HG03025 (cell line): ENCODE measurements around the gene FRAS1.
A peak's percentile ranks its signal among the peaks of the same experiment; 100 is the strongest.

Experiments
- ATAC-seq: cut with Tn5 transposase; IDR thresholded peaks from one replicate; pipeline ENCODE4 v1.9.1; 2021; ENCODE audit warnings: mild to moderate bottlenecking, moderate library complexity; ENCODE audit not compliant: unreplicated experiment, low FRiP score

Gene FRAS1

DNA sequence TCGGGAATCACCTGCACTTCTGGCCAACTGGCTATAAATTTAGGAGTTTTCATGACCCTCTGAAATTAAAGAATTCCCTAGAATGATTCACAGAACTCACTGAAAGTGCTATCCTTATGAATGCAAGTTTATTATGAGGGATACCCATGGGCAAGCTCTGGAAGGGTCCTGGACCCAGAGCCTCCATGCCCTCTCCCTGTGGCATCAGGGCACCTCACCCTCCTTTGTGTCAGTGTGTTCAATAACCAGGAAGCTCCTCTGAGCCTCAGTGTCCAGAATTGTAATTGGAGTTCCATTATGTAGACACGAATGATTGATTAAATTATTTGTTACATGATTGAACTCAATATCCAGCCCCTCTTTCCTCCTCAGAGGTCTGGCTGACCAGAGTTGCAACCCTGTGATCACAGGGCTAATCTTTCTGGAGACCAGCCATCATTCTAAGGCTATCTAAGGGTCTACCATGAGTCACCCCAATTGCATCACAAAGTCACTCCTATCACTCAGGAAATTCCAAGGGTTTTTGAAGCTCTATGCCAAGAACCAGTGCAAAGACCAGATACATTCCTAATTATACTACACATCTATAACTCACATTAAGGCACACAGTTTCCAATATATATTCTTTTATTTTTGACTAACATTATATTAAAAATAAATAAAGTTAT, 503.3 kb downstream of the FRAS1 start:
- no peak for ATAC-seq

DNA sequence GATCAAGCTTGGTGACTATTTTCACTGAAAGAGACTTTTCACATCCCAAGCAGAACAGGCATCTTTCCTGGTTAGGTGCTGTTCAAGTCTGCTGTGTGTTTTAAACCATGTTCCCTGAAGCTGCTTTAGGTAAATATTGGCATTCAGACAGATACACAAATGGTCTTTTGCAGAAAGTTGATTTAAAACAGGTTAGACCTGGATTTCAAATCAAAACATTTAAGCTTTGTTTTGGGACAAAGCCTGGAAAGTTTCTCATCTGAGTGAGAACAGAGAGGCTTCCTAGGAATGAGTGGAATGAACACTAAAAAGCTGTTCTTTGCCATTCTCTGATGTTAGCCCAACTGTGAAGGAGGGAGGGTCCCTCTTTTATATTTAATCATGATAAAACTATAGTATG, 504.6 kb downstream of the FRAS1 start:
- no peak for ATAC-seq

DNA sequence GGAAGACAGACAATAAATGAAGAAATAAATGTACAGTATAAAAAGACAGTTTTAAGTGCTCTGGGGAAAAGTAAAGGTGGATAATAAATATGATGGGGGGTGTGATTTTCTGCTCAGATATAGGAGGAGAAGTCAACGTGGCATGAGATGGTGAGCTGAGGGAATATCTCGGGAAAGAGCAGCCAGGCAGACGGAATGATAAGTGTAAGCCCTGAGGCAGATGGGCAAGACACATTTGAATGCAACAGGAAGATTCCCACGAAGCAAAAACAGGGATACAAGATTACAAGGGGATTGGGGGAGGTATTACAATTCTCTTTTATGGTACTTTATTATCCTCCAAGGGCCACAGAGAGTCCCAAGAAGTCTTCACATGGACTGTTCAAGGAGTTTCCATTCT, 505.6 kb downstream of the FRAS1 start:
- ATAC-seq = no peak

DNA sequence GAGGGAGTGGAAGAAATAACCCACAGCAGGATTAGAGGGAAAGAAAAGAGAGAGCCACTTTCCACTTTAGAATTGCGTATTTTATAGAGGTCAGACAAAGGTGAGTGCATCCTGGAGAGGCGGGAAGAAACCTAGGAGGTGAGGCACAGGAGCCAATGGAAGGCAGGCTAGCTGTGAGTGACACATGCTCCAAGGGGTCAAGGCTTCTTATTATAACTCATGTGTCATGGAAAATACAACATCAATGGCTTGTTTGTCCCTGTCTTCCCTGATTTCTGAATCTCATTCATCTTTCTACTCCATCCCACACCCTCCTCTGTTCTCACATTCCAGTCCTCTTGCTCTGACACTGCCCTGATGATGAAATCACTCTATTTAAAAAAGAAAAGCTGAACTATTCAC, 508.8 kb downstream of the FRAS1 start:
- ATAC-seq = no peak

DNA sequence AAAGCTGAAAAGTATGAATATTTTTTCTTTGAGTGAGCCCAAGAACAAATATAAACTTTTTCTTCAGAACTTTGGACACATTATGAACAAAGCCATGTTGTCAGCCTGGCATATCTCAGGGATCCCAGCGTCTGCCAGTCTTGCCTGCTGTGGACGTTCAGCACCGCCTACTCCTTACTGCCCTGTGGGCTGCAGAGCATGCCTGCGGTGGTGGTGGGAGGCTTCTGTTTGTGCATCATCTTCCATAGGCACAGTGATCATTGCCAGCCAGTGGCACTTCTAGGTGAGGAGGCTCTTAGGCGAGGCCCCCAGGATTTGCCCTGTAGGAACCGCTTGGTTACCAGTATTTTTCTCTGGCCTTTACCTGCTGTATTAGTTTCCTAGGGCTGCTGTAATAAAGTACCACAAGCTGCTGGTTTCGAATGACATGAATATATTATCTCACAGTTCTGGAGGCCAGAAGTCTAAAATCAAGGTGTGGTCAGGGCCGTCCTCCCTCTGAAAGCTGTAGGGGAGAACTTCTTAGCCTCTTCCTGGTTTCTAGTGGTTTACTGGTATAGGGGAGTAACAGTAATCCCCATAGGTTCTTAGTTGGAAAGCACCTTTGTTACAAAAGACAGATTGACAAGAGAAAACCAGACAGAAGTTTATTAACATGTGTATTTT, 509.8 kb downstream of the FRAS1 start:
- peak; percentile 66 for ATAC-seq

DNA sequence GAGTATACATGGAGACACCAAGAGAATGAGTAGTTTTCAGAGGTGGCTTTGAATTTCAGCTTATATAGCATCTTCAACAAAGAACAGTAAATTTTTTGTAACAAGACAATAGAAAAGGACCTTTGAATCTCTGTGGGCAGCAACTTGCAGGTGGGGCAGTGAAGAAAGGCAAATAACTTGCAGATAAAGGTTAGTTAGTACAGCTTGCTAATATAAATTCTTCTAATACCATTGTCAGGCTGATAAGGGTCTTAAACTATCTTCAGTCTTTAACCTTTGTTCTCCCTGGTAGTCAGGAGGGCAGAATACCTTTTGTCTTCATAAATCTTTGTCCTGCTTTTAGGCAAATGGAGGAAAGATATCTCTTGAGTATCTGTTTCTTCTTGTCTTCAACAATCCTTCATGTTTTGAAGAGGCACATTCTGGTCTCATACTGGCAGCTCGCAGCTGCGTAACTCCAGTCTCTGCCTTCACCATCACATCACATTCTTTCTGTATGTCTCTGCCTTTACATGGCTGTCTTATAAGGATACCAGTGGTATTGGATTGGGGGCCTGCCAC, 510.5 kb downstream of the FRAS1 start:
- ATAC-seq = no peak

DNA sequence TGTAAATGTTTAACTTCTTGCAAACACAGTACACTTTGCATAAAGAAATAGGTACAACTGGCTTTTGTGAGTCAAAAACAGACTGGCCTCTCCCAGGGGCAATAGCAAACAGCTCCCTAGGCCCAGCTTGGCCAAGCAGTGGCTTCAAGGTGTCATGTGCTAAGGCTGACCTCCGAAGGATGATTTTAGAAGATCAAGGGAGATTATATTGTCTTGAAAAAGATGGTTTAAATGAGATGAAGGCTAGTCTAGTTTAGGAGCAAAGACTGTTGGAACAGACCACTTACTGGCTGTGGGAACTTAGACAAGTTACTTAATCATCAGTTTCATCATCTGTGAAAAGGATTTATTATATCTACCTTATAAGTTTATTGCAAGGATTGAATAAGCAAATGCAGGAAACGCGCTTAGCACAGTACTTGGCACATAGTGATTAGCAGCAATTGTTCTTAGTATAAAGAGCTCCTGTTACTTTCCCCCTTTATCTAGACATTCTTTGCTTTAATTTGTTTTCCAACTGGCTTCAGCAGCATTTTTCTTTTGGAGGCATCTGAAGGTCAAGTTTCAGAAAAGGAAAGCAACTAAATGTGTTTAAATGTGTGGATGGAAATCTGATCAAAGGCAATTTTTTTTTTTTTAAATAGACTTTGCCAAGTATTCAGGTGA, 511.6 kb downstream of the FRAS1 start:
- no peak for ATAC-seq

DNA sequence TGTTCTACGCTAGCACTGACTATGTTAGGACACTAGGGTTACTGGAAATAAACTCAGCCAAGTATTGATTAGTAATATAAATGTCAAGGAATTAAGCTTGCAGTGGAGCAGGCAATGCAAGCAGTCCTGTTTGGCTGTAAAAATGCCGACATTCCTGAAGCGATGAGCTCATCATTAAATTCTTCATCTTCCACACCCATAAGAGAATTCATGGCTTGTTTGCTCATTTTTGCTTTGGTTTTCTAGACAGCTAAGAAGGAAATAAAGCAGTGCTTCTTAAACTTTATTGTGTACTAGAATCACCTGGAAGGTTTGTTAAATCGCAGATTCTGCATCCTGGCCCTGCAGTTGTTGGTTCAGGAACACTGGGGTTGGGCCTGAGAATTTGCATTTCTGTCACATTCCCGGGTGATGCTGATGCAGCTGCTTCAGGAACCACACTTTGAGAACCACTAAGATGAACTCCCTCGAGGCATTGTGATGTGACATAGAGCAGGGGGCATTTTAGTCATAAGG, 512.2 kb downstream of the FRAS1 start:
- ATAC-seq = no peak

DNA sequence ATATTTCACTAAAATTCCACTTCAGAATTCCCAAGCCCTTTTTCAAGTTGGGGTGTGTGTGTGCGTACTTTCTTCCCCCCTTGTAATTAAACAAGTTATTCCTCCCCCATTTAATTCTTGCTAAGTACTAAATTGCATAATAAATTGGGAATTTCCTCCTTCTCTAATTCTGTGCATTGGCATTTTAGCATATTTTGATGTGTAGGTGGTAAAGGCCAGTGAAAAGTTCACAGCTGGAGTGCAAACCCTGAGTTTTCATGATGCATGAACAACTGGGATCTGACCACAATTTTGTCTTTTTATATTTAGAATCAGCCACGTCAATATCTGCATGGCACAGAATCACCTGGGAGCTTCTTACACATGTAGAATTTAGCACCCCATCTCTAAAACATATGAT, 513.0 kb downstream of the FRAS1 start:
- no peak for ATAC-seq

DNA sequence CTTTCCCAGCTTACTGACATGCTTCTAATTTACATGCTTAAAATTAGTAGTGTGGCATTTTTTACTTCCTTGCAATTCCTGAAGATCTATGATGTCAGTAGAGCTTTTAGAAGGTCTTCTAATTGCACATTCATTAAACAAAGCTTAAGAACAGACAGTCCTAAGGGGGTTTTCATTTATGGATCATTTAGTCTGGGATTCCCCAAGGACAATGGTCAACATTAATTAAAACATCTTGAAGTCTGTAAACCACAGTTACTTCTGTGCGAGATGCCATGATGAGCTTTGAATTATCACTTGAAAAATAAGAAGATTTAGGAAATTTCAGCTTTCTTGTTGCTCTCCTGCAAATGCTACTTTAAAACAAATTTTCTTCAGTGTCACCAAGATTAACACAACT, 514.7 kb downstream of the FRAS1 start:
- no peak for ATAC-seq

DNA sequence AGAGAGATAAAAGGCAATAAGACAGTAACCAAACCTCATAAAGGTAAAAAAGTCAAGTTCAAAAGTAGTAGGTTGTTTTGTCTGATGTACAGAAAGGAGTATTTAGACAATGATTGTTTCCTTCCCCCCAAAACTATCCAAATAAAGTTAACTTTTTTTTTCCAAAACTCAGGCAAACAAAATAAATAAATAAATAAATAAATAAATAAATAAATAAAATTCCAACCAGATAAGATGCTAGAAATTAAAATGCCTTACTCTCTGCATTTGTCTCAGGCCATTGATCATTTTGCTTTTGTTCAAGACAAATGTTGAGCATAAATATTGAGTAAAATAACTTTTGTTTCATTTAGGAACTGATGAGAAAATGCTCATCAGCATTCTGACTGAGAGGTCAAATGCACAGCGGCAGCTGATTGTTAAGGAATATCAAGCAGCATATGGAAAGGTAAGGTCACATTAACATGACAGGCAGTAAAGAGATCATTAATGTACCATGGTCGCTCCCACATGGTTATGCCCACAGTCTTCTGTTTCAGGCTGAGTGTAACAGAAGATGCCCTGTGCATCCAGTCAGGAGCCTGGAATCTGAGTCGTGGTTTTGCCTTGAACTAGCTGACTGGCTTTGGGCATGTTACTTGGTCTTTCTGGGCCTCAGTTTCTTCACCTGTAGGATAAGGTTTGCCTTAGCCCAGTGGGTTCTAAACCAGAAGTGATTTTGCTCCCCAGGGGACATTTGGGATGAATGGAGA, 521.7 kb downstream of the FRAS1 start:
- ATAC-seq = no peak

DNA sequence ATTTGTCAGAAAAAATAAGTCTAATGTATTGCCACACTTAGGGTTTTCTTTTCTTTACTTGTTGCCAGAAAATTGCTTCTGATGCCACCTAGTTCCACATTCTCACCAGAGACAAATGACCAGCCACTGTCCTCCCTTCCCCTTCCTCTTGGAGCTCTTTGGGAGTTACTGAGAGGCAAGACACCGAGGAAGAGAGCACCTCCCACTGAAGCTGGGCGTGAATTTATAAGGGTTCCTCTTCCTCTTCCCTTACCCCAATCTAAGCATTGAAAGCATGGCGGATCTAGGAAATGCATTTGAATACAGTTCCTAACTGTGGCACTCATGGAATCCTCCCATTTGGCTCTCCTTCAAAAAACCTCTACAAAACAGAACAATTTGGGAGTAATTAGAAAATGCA, 524.5 kb downstream of the FRAS1 start:
- ATAC-seq = no peak

DNA sequence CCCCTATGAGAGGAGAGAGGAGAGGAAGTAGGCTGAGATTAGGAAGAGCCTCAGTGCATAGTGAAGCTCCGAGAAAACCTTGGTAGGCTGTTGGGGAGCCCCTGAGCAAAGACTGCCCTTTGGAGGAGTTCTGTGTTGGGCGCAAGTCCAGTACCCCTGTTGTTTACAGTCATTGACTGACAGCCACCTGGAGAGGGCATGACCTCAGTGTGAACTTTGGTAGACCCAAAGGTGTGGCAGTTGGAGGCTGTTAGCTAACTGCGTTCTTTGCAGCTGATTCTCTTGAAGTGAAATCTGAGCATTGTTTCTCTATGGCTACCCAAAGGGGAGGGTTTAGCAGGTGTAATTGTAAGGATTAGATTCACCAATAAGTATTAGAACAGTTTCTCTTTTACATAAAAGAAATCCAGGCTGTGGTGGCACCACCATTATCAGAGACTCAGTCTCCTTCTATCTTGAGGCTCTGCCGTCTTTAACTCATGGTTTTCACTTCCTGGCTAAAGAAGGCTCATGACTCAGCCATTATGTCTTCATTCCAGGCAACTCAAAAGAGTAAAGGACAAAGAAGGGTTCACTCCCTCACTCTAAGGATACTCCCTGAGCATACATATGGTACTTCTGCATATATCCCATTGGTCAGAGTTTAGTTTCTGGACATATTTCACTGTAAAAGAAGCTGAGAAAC, 527.9 kb downstream of the FRAS1 start:
- ATAC-seq = no peak

DNA sequence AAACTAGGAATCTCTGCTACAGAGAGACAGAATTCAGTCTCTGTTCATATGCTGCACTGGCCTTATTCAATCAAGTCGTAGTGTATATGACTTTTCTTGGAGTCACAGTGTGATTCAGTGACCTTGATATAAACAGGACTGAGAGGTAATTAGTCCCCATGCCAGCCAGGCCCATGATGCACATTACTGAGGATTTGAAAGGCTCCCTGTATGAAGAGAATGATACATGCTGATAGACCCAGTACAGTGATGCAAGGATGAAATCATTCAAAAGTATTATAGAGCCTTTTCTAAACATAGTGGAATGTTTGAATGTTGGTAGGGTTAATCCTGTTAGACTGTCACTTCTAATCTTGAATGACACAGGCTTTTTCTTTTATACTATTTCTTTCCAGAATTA, 528.5 kb downstream of the FRAS1 start:
- ATAC-seq = no peak

DNA sequence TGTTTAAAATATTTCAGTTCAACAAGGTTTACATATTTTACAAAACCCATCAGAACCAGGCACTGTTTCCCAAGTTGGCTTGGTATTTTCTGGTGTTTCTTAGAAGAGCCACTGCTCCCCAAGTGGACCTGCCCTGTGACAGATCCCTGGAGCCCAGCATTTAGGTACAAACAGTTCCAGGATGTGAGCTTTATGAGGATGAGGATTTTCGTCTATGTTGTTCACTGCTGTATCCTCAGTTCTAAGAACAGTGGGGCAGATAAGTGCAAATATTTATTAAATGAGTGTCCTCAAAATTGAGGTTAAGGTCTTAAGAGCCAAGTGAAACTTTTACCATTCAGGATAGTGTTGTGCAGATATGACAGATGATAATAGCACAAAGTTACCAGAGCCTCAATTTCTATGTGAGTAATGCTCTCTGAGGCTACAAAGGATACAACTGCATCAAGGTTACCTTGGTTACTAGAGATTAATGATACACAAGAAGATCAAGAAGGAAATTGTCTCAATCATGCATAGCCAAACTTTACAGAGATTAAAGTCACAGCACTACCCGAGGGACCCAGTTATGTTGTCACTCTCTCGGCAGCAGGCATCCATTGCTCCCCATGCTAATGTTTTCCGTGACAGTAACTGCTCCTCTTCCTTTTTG, 531.9 kb downstream of the FRAS1 start:
- ATAC-seq = no peak

DNA sequence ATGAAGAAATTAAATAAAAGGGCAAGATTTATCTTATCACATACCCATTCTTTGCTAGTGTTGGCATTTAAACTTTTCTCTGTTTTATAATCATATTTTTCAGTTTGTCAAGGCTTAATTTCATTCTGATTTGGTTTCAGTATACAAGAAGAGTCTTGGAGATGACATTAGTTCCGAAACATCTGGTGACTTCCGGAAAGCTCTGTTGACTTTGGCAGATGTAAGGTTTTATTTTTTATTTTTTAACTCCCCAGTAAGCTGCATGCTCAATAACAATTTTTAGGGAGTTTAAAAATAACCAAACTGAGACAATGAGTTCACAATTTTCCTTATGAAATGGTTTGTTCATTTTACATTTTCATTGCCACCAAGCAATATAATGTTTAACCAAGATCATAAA, 534.3 kb downstream of the FRAS1 start:
- no peak for ATAC-seq

DNA sequence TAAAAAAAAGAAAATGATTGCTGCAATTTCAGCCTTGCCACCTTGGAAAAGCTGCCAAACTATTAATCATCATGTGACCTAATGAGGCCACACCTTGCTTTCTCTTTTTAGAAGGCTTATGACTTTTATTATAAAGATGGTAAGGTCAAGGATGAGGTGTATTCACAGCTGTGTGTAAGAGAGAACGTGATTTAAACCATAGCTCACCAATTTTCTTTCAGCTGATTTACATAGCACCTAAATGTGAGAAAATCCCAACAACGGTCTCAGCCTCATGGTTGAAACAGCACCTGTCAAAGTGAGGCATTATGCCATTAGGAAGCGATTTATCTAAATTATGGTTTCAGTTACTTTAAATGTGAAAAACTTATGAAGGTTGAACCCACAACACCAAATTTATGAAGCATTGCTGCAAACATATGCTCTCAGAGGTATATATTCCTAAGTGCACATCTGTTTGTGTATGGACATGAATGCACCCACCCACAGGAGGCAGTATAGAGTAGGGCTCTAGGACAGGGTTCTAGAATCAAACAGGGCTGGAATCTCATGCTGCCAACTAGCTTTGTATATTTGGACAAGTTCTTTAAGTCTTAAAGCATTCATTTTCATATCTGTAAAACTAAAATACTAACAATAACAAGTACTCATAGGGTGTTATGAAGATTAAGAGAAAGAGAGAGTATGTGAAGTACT, 535.1 kb downstream of the FRAS1 start:
- no peak for ATAC-seq
